SK-N-SH treated with all-trans-retinoic acid at 6 μM for 48 hours (cell line): Measurements from ENCODE around the gene GRK3.
A peak's percentile ranks its signal among the peaks of the same experiment; 100 is the strongest.

Experiments used
- ATAC-seq: fragments of 200-7000 bp; cut with Tn5 transposase; 3 replicates; pipeline ENCODE4 v1.9.1; 2020; ENCODE audit warnings: mild to moderate bottlenecking, moderate library complexity
- ARNTL ChIP-seq: fragments of 450-650 bp; formaldehyde crosslinking; IDR thresholded peaks from 2 replicates; pipeline ENCODE4 v1.5.0; 2020; ENCODE audit warnings: low read depth, mild to moderate bottlenecking, moderate library complexity, borderline replicate concordance
- BACH2 ChIP-seq: fragments of 250-450 bp; sonication (Bioruptor Pico); IDR thresholded peaks from 2 replicates; pipeline ENCODE4 v1.9.0; 2021; ENCODE audit warnings: mild to moderate bottlenecking, borderline replicate concordance
- CREB5 ChIP-seq: fragments of 250-450 bp; sonication (Bioruptor Pico); IDR thresholded peaks from 2 replicates; pipeline ENCODE4 v1.5.1; 2020; ENCODE audit warnings: low read depth, mild to moderate bottlenecking, moderate library complexity
- CSDC2 ChIP-seq: fragments of 250-450 bp; sonication (Bioruptor Pico); IDR thresholded peaks from 2 replicates; pipeline ENCODE4 v1.5.0; 2020; ENCODE audit warnings: mild to moderate bottlenecking, moderate library complexity
- CSRNP3 ChIP-seq: fragments of 250-450 bp; sonication (Bioruptor Pico); IDR thresholded peaks from 2 replicates; pipeline ENCODE4 v1.5.1; 2021; ENCODE audit warnings: mild to moderate bottlenecking, moderate library complexity
- ESRRG ChIP-seq: fragments of 250-450 bp; sonication (Bioruptor Pico); IDR thresholded peaks from 2 replicates; pipeline ENCODE4 v1.6.1; 2021; ENCODE audit warnings: mild to moderate bottlenecking
- GLIS3 ChIP-seq: fragments of 250-450 bp; sonication (Bioruptor Pico); IDR thresholded peaks from 2 replicates; pipeline ENCODE4 v1.5.0; 2020; ENCODE audit warnings: mild to moderate bottlenecking, moderate library complexity
- ISL1 ChIP-seq: fragments of 250-450 bp; sonication (Bioruptor Pico); IDR thresholded peaks from 2 replicates; pipeline ENCODE4 v2.1.2; 2022; ENCODE audit warnings: mild to moderate bottlenecking, moderate library complexity
- OSR1 ChIP-seq: fragments of 250-450 bp; sonication (Bioruptor Pico); IDR thresholded peaks from 2 replicates; pipeline ENCODE4 v1.8.0; 2022; ENCODE audit warnings: moderate library complexity, mild to moderate bottlenecking, inconsistent platforms
- PATZ1 ChIP-seq: fragments of 250-450 bp; sonication (Bioruptor Pico); IDR thresholded peaks from 2 replicates; pipeline ENCODE4 v1.8.0; 2020; ENCODE audit warnings: mild to moderate bottlenecking, moderate library complexity, borderline replicate concordance
- POU6F1 ChIP-seq: fragments of 250-450 bp; sonication (Bioruptor Pico); IDR thresholded peaks from 2 replicates; pipeline ENCODE4 v1.8.0; 2021; ENCODE audit warnings: low read depth, mild to moderate bottlenecking, moderate library complexity, borderline replicate concordance
- PPARA ChIP-seq: fragments of 250-450 bp; sonication (Bioruptor Pico); IDR thresholded peaks from 2 replicates; pipeline ENCODE4 v1.5.0; 2020; ENCODE audit warnings: mild to moderate bottlenecking, borderline replicate concordance
- RARB ChIP-seq: fragments of 250-450 bp; sonication (Bioruptor Pico); IDR thresholded peaks from 2 replicates; pipeline ENCODE4 v1.8.0; 2021; ENCODE audit warnings: mild to moderate bottlenecking, moderate library complexity
- SNAI2 ChIP-seq: fragments of 250-450 bp; sonication (Bioruptor Pico); IDR thresholded peaks from 2 replicates; pipeline ENCODE4 v1.5.0; 2020; ENCODE audit warnings: mild to moderate bottlenecking, moderate library complexity
- TCF4 ChIP-seq: fragments of 250-450 bp; sonication (Bioruptor Pico); IDR thresholded peaks from 2 replicates; pipeline ENCODE4 v1.8.0; 2021; ENCODE audit warnings: mild to moderate bottlenecking, moderate library complexity, borderline replicate concordance
- TOX ChIP-seq: fragments of 250-450 bp; sonication (Bioruptor Pico); IDR thresholded peaks from 2 replicates; pipeline ENCODE4 v1.8.0; 2021; ENCODE audit warnings: mild to moderate bottlenecking, moderate library complexity, borderline replicate concordance
- ZC3H10 ChIP-seq: fragments of 250-450 bp; sonication (Bioruptor Pico); IDR thresholded peaks from 2 replicates; pipeline ENCODE4 v1.5.1; 2021; ENCODE audit warnings: mild to moderate bottlenecking, moderate library complexity
- ZFP3 ChIP-seq: fragments of 250-450 bp; sonication (Bioruptor Pico); IDR thresholded peaks from 2 replicates; pipeline ENCODE4 v1.5.0; 2020; ENCODE audit warnings: mild to moderate bottlenecking, moderate library complexity
- ZFP30 ChIP-seq: fragments of 450-650 bp; formaldehyde crosslinking; IDR thresholded peaks from 2 replicates; pipeline ENCODE4 v1.5.0; 2022; ENCODE audit warnings: mild to moderate bottlenecking, moderate library complexity
- ZNF565 ChIP-seq: fragments of 450-650 bp; formaldehyde crosslinking; conservative IDR thresholded peaks from 2 replicates; pipeline ENCODE4 v1.5.0; 2020; ENCODE audit warnings: low read depth, mild to moderate bottlenecking, moderate library complexity
- ZNF70 ChIP-seq: fragments of 450-650 bp; formaldehyde crosslinking; IDR thresholded peaks from 2 replicates; pipeline ENCODE4 v1.5.0; 2020; ENCODE audit warnings: mild to moderate bottlenecking, moderate library complexity
- ZNF8 ChIP-seq: fragments of 450-650 bp; formaldehyde crosslinking; IDR thresholded peaks from 2 replicates; pipeline ENCODE4 v1.5.0; 2020; ENCODE audit warnings: mild to moderate bottlenecking, moderate library complexity

Gene GRK3

GRCh38 chr22:25758316-25758715 is 193.8 kb downstream of the GRK3 start:
- TF ChIP-seq ZNF565 (CRISPR knock-in tag) (no peak), OSR1 (no peak), TOX (no peak), PPARA (CRISPR knock-in tag) (no peak), ZNF8 (CRISPR knock-in tag) (no peak), ZFP30 (CRISPR knock-in tag) (no peak), CSDC2 (CRISPR knock-in tag) (no peak), PATZ1 (CRISPR knock-in tag) (no peak), RARB (CRISPR knock-in tag) (no peak), BACH2 (CRISPR knock-in tag) (no peak), ZC3H10 (CRISPR knock-in tag) (no peak), TCF4 (no peak), CSRNP3 (no peak), SNAI2 (no peak), GLIS3 (CRISPR knock-in tag) (no peak)
- TF ChIP-seq, all 23 proteins: peak for 0
- no peak for ATAC-seq

- peak; percentile 79 for ATAC-seq
- TF ChIP-seq CREB5 (CRISPR knock-in tag) = peak; percentile 86
- no peak for TF ChIP-seq ZFP30 (CRISPR knock-in tag)
- TF ChIP-seq TOX = no peak
- no peak for TF ChIP-seq ZC3H10 (CRISPR knock-in tag)
- TF ChIP-seq ZNF8 (CRISPR knock-in tag) = no peak
- no peak for TF ChIP-seq ZNF70
- TF ChIP-seq OSR1 = no peak
- TF ChIP-seq ISL1 (CRISPR knock-in tag) = peak; percentile 61
- TF ChIP-seq ZFP3 (CRISPR knock-in tag) = peak; percentile 27; the same call in 1 of the 2 replicates
- TF ChIP-seq SNAI2 = no peak
These were observed 195.4 kb downstream of the GRK3 start for GRCh38 chr22:25759825-25760231.

GRCh38 chr22:25760294-25760693 is 195.8 kb downstream of the GRK3 start:
- TF ChIP-seq ZNF8 (CRISPR knock-in tag) (no peak), ISL1 (CRISPR knock-in tag) (no peak), ZC3H10 (CRISPR knock-in tag) (no peak), CSDC2 (CRISPR knock-in tag) (no peak)
- ATAC-seq = no peak

- TF ChIP-seq GLIS3 (CRISPR knock-in tag) = no peak
- no peak for TF ChIP-seq ARNTL
- no peak for TF ChIP-seq CSRNP3
- no peak for TF ChIP-seq ZFP30 (CRISPR knock-in tag)
- TF ChIP-seq ZNF70 = no peak
- TF ChIP-seq ESRRG (CRISPR knock-in tag) = no peak
- TF ChIP-seq ISL1 (CRISPR knock-in tag) = no peak
- TF ChIP-seq PPARA (CRISPR knock-in tag) = no peak
- TF ChIP-seq CSDC2 (CRISPR knock-in tag) = no peak
- ATAC-seq = no peak
These were observed 196.5 kb downstream of the GRK3 start for GRCh38 chr22:25760848-25761595.

GRCh38 chr22:25762147-25762546 is 197.7 kb downstream of the GRK3 start:
- ATAC-seq = no peak
- TF ChIP-seq ZNF565 (CRISPR knock-in tag) (no peak), GLIS3 (CRISPR knock-in tag) (no peak), OSR1 (no peak), RARB (CRISPR knock-in tag) (no peak), SNAI2 (no peak), ZFP30 (CRISPR knock-in tag) (no peak), POU6F1 (no peak), ESRRG (CRISPR knock-in tag) (no peak), CSRNP3 (no peak), ZFP3 (CRISPR knock-in tag) (no peak), TCF4 (no peak)
